Stimulated activated CD8-positive, alpha-beta memory T cell treated with anti-CD3 and anti-CD28 coated beads, Interleukin-15, amount 100 ng/mL, for 24 hours (primary cell): ENCODE measurements around the gene SMYD2.

Experiments
- DNase-seq: peaks from one replicate; pipeline ENCODE4 v3.0.0-alpha.2; 2020; ENCODE audit warnings: low read depth

Gene SMYD2

GRCh38 chr1:214303141-214303930, 22.4 kb downstream of the SMYD2 start:
- DNase-seq: no peak

GRCh38 chr1:214305164-214305751, 24.3 kb downstream of the SMYD2 start:
- DNase-seq: no peak

- no peak for DNase-seq
Measured at GRCh38 chr1:214306269-214306668, 25.3 kb downstream of the SMYD2 start.

- DNase-seq: no peak
Measured at GRCh38 chr1:214310010-214310409, 29.1 kb downstream of the SMYD2 start.

- DNase-seq: no peak
Measured at GRCh38 chr1:214310777-214311690, 30.1 kb downstream of the SMYD2 start.

GRCh38 chr1:214312530-214313051, 31.6 kb downstream of the SMYD2 start:
- DNase-seq: no peak

- no peak for DNase-seq
Measured at GRCh38 chr1:214314178-214314843, 33.4 kb downstream of the SMYD2 start.

GRCh38 chr1:214316593-214316992, 35.6 kb downstream of the SMYD2 start:
- no peak for DNase-seq

GRCh38 chr1:214317300-214317699, 36.3 kb downstream of the SMYD2 start:
- DNase-seq: no peak

- DNase-seq: no peak
Measured at GRCh38 chr1:214317734-214318133, 36.8 kb downstream of the SMYD2 start.

GRCh38 chr1:214318356-214318755, 37.4 kb downstream of the SMYD2 start:
- DNase-seq: no peak

GRCh38 chr1:214318956-214319736, 38.2 kb downstream of the SMYD2 start:
- DNase-seq: no peak

GRCh38 chr1:214319938-214320337, 39.0 kb downstream of the SMYD2 start:
- no peak for DNase-seq

GRCh38 chr1:214321705-214322453, 40.9 kb downstream of the SMYD2 start:
- DNase-seq: no peak

- DNase-seq: no peak
Measured at GRCh38 chr1:214324896-214325800, 44.2 kb downstream of the SMYD2 start.

- no peak for DNase-seq
Measured at GRCh38 chr1:214326406-214326805, 45.4 kb downstream of the SMYD2 start.

GRCh38 chr1:214327514-214327913, 46.6 kb downstream of the SMYD2 start:
- no peak for DNase-seq

- peak; percentile 38 for DNase-seq
Measured at GRCh38 chr1:214328770-214329469, 48.0 kb downstream of the SMYD2 start.
